ENCODE measurements around the gene OLA1.

- TF ChIP-seq TCF12 (IDR thresholded peaks at IDR 0.05; ENCODE audit: low read depth) = no peak
- no peak for TF ChIP-seq RAD21 (IDR thresholded peaks at IDR 0.05; ENCODE audit: low read depth)
- no peak for TF ChIP-seq TAF1 (IDR thresholded peaks at IDR 0.05; ENCODE audit: low read depth)
- no peak for TF ChIP-seq EP300 (IDR thresholded peaks at IDR 0.05; ENCODE audit: borderline replicate concordance)
- TF ChIP-seq REST (IDR thresholded peaks at IDR 0.05; ENCODE audit: low read depth) = no peak
- no peak for TF ChIP-seq FOXM1 (IDR thresholded peaks at IDR 0.05; ENCODE audit: borderline replicate concordance, low read depth)
- TF ChIP-seq CREB1 (IDR thresholded peaks at IDR 0.05; ENCODE audit: low read depth) = no peak
- no peak for TF ChIP-seq USF1 (IDR thresholded peaks at IDR 0.05)
- TF ChIP-seq MAX (IDR thresholded peaks at IDR 0.05) = no peak
- TF ChIP-seq NFIC (IDR thresholded peaks at IDR 0.05) = no peak
Measured at GRCh38 chr2:174224125-174224524, 24.2 kb downstream of the OLA1 start.
